C4-2B (cell line): Measurements from ENCODE around the gene TMEM30B.

Source experiments
- CTCF ChIP-seq: fragments of 450-650 bp; conservative IDR thresholded peaks from 2 replicates; pipeline ENCODE4 v1.5.1; 2017; ENCODE audit warnings: mild to moderate bottlenecking
- ZFX ChIP-seq: fragments of 450-650 bp; IDR thresholded peaks from 2 replicates; pipeline ENCODE4 v1.6.1; 2017

GRCh38 chr14:61229981-61230380 is 51.2 kb downstream of the TMEM30B start:
- TF ChIP-seq ZFX (no peak), CTCF (no peak)
